COLO668 (cell line): ENCODE measurements around the gene KRTAP3-3.
A peak's percentile ranks its signal among the peaks of the same experiment; 100 is the strongest.

ENCODE experiments used
- DNase-seq: peaks from one replicate; lab custom pipeline; 2025; ENCODE audit not compliant: unreplicated experiment; lab: John Stamatoyannopoulos, UW

KRTAP3-3 gene

DNA sequence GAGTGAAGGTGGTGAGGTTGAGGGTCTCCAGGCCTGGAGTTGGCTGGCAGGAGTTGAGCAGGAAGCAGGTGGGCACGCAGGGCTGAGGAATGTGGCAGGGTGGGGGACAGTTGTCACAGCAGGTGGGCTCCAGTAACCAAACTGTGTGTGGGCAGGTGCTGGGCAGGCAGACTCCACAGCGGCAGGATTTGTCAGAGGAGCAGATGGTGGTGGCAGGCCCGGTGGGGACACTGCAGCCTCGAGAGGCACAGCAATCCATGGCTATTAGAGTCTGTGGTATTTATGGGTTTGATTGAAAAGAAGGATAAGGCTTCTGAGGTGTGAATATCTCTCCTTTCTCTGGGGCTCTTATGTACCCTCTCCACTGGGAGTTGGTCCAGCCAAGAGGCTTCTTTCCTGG is at the start of gene KRTAP3-3:
Gene KRTAP3-3 (minus strand): TSS at position 326 of the 400 bp plus-strand sequence. CDS start 67 bp downstream, at position 259.
- peak; percentile 30 for DNase-seq

GRCh38 chr17:41042953-41043352 is 49.0 kb upstream of the KRTAP3-3 start:
- no peak for DNase-seq

GRCh38 chr17:41040783-41041571 is 47.0 kb upstream of the KRTAP3-3 start, which contains the start of gene KRTAP1-1:
Gene KRTAP1-1, minus strand, starts transcription at chr17:41041450. Its CDS starts 53 bp downstream, at chr17:41041397.
- DNase-seq: peak; percentile 18

- no peak for DNase-seq
Observed at GRCh38 chr17:41037853-41038350, 43.9 kb upstream of the KRTAP3-3 start.

- DNase-seq: peak; percentile 8
Observed at GRCh38 chr17:41034346-41034935, 40.5 kb upstream of the KRTAP3-3 start, which contains the start of gene KRTAP1-3. Gene KRTAP1-3, minus strand, starts transcription at chr17:41034874. Its CDS starts 53 bp downstream, at chr17:41034821.

GRCh38 chr17:41029633-41030245 is 35.8 kb upstream of the KRTAP3-3 start, which contains the start of gene KRTAP1-4:
Gene KRTAP1-4, minus strand, starts transcription at chr17:41030195. Its CDS starts 117 bp downstream, at chr17:41030078.
- no peak for DNase-seq

DNA sequence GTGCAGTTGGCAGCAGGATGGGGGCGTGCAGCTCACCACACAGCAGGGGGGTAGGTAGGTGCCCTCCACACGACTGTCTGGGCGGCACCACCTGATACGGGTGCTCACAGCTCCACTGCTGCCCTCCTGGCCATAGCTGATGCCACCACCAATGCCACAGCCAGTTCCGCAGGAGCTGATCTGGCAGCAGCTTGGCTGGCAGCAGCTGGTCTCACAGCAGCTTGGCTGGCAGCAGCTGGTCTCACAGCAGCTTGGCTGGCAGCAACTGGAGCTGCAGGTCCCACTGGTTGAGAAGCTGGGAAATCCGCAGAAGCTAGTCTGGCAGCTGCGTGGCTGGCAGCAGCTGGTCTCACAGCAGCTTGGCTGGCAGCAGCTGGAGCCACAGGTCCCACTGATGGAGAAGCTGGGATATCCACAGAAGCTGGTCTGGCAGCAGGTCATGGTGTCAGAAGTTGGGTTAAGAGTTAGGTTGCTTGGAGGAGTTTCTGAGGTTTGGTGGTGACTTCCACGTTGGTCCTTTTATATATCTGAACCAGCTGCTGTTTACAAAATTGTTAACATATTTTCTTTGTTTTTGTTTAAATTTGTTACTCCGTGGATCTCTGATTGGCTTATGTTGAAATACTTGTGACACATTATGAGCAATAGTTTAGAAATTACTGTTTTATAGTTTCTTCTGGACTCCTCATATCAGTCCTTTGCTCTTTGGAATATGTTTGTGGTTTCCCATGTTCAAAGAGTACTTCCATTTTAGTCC is 32.9 kb upstream of the KRTAP3-3 start, which contains the start of gene KRTAP1-5:
Gene KRTAP1-5 (minus strand): TSS at position 494 of the 757 bp plus-strand sequence. CDS start 53 bp downstream, at position 441.
- DNase-seq: peak; percentile 5

DNA sequence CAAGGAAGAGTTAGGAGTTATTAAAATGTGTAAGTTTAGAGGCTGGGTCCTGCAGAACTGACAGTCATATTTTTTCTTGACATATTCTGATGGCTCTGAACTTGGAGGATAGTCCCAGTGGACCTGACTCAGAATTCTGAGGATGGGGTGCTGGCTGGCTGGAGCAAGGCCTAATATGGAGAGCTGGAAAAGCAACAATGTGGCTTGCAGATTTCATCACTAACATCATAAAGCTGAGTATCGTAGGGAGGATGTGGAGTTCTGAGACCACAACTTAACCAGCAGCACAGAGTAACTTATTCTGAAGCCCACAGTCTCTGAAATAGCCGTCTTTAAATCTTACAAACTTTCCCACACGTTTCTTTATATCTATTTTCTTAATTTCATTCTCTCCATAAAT is 30.7 kb upstream of the KRTAP3-3 start:
- DNase-seq: no peak

DNA sequence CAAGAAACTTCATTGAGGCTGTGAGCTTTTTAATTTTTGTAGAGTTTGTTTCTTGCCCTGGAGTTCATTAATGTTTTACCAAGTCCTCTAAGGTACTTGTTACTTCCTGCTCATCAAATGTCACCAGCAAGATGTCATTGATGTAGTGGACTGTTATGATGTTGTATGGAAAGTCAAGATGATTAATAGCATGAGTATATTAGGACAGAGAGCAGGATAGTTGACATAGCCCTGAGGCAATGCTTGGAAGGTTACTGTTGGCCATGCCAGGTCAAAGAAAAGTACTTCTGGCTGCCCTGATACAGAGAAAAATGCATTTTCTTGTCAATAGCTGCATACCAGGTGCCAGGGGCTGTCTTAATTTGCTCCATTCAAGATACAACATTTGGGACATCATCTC is 26.4 kb upstream of the KRTAP3-3 start:
- DNase-seq: no peak

GRCh38 chr17:41019415-41019814 is 25.5 kb upstream of the KRTAP3-3 start:
- no peak for DNase-seq

GRCh38 chr17:41018541-41018940 is 24.6 kb upstream of the KRTAP3-3 start:
- no peak for DNase-seq

- DNase-seq: no peak
Observed at GRCh38 chr17:41016578-41017215, 22.7 kb upstream of the KRTAP3-3 start.

DNA sequence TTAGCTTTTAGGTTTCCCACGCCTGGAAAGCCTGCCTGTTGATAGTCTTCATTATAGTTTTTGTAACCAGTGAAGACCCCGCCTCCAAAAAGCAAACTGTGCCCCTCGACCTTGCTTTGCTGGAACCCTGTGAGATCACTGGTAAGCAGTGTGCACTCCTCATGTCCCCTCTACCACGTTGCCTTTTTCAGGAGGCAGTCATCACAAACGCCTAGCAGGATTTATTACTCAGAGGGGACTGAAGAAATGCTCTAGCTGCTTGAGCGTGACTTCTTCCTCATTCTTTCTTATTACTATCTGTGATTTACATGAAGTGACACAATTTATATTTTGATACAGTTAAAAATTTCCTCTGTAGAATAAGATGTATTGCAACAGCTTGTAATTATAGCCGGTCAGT is 21.5 kb upstream of the KRTAP3-3 start:
- DNase-seq: no peak

DNA sequence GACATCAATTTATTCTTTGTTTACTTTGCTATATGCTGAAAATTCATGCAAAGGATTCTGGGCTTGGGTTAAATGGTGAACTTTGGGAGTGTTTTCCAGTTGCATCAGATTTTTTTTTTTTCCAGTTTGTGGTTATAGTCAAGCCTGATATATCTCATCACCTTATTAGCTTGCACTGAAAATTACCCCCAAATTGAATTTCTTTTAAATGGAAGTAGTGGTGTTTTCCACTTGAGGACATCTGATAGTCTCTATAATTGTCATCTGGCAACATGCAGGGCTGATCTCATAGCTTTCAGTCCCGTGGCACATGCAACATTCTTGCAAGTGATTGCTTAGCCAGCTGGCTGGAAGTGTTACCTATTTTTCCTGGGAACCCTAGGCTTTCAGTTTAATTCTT is 19.6 kb upstream of the KRTAP3-3 start:
- DNase-seq: no peak

GRCh38 chr17:41013181-41013580 is 19.2 kb upstream of the KRTAP3-3 start:
- DNase-seq: no peak

DNA sequence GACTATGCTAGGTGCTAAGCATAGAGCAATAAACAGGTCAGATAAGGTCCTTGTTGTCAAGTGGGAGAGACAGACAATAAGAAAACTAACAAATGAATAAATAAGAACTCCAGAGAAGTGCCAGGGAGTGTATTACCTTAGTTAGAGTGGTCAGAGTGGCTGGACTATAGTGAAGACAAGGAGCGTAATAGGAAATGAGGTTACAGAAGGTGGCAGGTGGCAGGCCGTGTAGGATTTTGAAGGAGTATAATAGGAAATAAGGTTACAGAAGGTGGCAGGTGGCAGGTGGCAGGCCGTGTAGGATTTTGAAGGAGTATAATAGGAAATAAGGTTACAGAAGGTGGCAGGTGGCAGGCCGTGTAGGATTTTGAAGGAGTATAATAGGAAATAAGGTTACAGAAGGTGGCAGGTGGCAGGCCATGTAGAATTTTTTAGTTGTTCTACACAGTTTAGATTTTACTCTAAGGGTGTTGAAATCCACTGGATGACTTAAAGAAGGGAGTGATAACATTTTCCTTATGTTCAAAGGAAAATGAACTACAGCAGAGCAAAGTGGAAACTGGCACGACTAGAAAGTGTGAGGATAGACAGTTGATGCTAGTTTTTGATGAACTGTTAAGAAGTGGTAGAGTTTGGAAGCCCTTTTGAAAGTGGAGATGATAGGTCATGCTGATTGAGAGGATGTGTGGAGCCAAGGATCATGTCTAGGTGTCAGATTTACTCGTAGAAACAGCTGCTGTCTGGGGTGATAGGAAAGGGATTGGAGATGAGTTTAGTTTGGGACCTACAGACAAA is 18.6 kb upstream of the KRTAP3-3 start:
- peak; percentile 23 for DNase-seq

GRCh38 chr17:41010441-41010840 is 16.5 kb upstream of the KRTAP3-3 start:
- no peak for DNase-seq

DNA sequence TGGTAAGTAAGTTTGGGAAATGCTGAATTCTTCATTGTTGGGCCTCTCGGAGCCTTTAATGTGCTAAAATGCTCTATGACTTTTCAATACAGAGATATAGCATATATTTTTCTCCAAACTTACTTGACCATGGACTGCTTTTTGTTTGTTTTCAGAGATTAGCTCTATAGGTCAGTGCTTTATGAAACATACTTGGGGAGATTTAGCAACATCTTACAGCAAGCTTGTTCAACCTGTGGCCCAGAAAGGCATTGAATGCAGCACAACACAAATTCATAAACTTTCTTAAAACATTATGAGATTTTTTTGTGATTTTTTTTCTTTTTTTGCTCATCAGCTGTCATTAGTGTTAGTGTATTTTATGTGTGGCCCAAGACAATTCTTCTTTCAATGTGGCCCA is 16.0 kb upstream of the KRTAP3-3 start:
- DNase-seq: no peak

DNA sequence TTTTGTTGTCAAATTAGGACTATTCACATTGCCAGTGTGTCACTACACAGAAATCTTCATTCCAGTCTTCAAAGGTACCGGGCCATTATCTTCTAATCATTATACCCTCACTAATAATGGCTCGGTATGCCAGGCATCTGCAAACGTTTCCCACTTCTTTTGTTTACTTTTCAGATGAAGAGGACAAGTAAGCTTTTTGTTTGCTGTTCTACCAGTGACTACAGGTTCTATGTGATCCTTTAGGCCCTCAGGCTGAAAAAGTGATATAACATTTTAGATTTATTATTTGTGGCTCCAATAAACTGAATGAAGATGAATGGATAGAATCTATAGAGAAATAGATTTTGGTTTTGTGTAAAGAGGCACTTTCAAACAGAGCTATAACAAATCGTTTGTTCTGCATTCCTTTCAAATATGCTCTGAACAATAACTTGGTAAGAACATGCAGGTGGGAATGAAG is 15.4 kb upstream of the KRTAP3-3 start:
- peak; percentile 4 for DNase-seq
